ENCODE results near the gene HOXA2. TPM values are rescaled to one million over a fixed set of nuclear protein-coding genes. Genes with fewer than 3 reads are reported as not detected.
A peak's percentile ranks its signal among the peaks of the same experiment; 100 is the strongest.

HOXA2 gene
- total and polyA plus RNA-seq, 2 of the 13 experiments (the other 11 are each of a cell fraction or from before 2014, with no cell fraction given): 0.22 to 0.29 TPM

DNA sequence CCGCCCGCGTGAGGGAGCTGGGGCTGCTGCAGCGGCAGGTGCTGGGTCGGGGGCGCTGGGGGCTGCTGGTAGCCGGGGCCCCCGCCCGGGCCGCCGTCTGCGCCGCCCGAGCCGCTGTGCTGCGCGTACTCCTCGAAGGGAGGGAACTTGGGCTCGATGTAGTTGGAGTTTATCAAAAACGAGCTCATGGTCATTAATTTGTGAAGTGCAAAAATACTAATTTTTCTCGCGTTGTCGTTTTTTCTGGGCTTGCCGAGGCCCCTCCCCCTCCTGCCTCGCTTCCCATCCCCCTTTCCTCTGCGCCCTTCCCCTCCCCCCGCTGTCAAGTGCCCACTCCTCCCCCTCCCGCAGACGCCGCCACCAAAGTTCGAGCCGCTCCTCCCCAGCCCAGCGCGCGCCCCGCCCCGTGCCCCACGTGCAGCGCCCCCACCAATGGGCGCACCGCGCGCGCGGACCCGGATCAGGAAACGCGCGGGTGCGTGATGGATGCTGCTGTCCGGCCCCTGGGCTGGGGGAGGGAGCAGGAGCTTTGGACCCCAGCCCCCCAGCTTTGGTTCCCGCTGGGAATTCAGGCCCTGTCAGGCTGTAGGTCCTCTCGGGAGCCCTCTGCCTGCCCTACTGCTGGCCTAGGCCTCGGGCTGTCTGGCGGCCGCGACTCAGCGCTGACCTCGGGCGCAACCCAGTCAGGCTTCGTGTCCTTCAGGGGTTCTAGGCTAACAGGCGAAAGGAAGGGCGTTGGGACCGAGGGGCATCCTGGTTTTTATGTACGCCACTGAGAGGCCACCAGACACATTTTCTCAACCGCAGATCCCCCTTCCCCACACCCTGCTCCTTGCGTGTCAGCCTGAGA is 28.3 kb upstream of the HOXA2 start, which contains the start of gene HOXA4 (continued):
- TF ChIP-seq ZNF430 (CRISPR knock-in tag; IDR thresholded peaks at IDR 0.05) (peak; percentile 71; the same call in 1 of the 2 replicates), NR2F6 (IDR thresholded peaks at IDR 0.05) (no peak), NR2F6 (CRISPR knock-in tag; IDR thresholded peaks at IDR 0.05) (no peak), SRY (CRISPR knock-in tag; IDR thresholded peaks at IDR 0.05) (peak; percentile 34; the same call in 1 of the 2 replicates)
- TF ChIP-seq, protein P1, sequence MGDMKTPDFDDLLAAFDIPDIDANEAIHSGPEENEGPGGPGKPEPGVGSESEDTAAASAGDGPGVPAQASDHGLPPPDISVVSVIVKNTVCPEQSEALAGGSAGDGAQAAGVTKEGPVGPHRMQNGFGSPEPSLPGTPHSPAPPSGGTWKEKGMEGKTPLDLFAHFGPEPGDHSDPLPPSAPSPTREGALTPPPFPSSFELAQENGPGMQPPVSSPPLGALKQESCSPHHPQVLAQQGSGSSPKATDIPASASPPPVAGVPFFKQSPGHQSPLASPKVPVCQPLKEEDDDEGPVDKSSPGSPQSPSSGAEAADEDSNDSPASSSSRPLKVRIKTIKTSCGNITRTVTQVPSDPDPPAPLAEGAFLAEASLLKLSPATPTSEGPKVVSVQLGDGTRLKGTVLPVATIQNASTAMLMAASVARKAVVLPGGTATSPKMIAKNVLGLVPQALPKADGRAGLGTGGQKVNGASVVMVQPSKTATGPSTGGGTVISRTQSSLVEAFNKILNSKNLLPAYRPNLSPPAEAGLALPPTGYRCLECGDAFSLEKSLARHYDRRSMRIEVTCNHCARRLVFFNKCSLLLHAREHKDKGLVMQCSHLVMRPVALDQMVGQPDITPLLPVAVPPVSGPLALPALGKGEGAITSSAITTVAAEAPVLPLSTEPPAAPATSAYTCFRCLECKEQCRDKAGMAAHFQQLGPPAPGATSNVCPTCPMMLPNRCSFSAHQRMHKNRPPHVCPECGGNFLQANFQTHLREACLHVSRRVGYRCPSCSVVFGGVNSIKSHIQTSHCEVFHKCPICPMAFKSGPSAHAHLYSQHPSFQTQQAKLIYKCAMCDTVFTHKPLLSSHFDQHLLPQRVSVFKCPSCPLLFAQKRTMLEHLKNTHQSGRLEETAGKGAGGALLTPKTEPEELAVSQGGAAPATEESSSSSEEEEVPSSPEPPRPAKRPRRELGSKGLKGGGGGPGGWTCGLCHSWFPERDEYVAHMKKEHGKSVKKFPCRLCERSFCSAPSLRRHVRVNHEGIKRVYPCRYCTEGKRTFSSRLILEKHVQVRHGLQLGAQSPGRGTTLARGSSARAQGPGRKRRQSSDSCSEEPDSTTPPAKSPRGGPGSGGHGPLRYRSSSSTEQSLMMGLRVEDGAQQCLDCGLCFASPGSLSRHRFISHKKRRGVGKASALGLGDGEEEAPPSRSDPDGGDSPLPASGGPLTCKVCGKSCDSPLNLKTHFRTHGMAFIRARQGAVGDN (CRISPR knock-in tag; IDR thresholded peaks at IDR 0.05): peak; percentile 95

DNA sequence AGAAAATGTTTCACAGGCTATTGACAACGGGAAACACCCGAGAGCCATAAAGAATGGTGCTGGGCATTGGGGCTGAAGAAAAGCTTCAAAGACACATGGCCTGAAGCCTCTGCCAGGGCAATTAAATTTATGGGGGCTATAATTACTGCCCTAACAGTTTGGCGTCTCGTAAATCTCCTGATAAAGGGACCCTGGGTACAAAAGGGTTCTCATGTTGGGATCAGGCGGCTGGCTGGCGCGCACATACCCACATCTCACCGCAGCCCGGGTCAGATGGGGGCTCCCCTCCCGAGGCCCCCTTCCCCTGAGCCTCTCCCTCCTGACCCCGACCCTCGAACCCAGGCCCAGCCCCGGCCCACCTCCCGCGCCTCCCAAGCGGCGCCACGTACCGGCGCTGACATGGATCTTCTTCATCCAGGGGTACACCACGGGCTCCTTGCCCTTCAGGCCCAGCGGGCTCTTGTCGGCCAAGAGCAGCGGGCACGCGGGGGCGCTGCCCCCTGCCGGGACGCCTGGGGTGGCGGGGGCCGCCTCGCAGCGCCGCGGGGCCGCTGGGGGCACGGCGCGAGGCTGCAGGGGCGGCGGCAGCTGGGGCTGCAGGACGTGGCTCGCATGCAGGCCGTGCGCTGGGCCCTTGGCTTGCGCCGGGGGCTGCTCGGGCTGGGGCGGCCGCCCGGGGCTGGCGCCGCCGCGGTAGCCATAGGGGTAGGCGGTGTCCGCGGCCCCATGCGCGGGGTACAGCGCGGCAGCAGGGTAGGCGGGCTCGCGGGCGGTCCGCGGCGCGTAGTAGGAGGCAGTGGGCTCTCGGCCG is 27.5 kb upstream of the HOXA2 start:
- Histone ChIP-seq H3K27ac (ENCODE audit: extremely low read length, insufficient read depth, low read length) (peak overlapping the region; percentile 73), H3K27me3 (ENCODE audit: control insufficient read depth in 1 of 2, insufficient read depth in 2 of 2, low read length in 2 of 2) (no peaks in the 10 kb centered on the region), H3K4me3 (replicated peaks in 1 of 3; ENCODE audit: insufficient read depth in 1 of 3, low read depth in 2 of 3, low read length in 3 of 3) (peak overlapping the region; percentile 62 to 88 (median 69)), H3K9ac (ENCODE audit: insufficient read depth, low read depth, low read length) (peak overlapping the region; percentile 81), H3K4me2 (ENCODE audit: low read depth, low read length) (peak overlapping the region; percentile 75), H3K9me3 (ENCODE audit: low read length) (no peaks in the 10 kb centered on the region), H3K4me1 (ENCODE audit: insufficient read depth, low read length) (peaks cover 90% of the 10 kb centered on the region), H2AFZ (ENCODE audit: low read length) (no peak overlapping the region), H4K20me1 (ENCODE audit: insufficient read depth, low read length) (no peaks in the 10 kb centered on the region), H3K79me2 (ENCODE audit: insufficient read depth, low read length) (no peaks in the 10 kb centered on the region), H3K36me3 (replicated peaks in 1 of 2; ENCODE audit: control insufficient read depth in 1 of 2, insufficient read depth in 2 of 2, low read length in 2 of 2) (peaks cover 0 to 3% of the 10 kb centered on the region in 2 experiments; a peak in 1 of 5 replicates)
- ChIA-PET POLR2A (interaction anchor here (0.9 to 5.0 kb wide), 10 partner anchors 9 to 441 kb away, joined by 3 to 118 read pairs (median 4); partner anchors contain the start of genes HOXA5 and SKAP2), CTCF (ENCODE audit: low intra/inter-chr PET ratio, low total read pairs) (interaction anchor here (1.3 kb wide), 1 partner anchor 443 kb away, joined by 3 read pairs; no protein-coding TSS in a partner anchor)
- intact Hi-C loops (cut with micrococcal nuclease; ENCODE audit: unreplicated experiment): loop anchor here (1.0 to 5.0 kb wide), 2 partner anchors 8 to 163 kb away; no protein-coding TSS in a partner anchor
- BruUV-seq (replicated peaks): no TSS peak
- no peak for FAIRE-seq
- 6% methylated on average over 18 of the region's 72 CpGs for WGBS (ENCODE audit: low lambda C conversion rate)
- in situ Hi-C loops (cut with HindIII; ENCODE audit: extremely low pct_ligation_motif_present, low pct_unique_long_range_greater_than_20kb): no loop called here
- peak; percentile 35 for DNase-seq (ENCODE audit: low spot score)
- peak; percentile 68 for ATAC-seq
- peak; percentile 16; the same call in 1 of the 2 replicates for TF ChIP-seq SALL2 (CRISPR knock-in tag; IDR thresholded peaks at IDR 0.05)
- peak; percentile 40 for TF ChIP-seq STAG1 (CRISPR knock-in tag; IDR thresholded peaks at IDR 0.05)
- TF ChIP-seq TMF1 (CRISPR knock-in tag; IDR thresholded peaks at IDR 0.05; ENCODE audit: low read depth): peak; percentile 22; the same call in 1 of the 2 replicates
- TF ChIP-seq, protein P2, sequence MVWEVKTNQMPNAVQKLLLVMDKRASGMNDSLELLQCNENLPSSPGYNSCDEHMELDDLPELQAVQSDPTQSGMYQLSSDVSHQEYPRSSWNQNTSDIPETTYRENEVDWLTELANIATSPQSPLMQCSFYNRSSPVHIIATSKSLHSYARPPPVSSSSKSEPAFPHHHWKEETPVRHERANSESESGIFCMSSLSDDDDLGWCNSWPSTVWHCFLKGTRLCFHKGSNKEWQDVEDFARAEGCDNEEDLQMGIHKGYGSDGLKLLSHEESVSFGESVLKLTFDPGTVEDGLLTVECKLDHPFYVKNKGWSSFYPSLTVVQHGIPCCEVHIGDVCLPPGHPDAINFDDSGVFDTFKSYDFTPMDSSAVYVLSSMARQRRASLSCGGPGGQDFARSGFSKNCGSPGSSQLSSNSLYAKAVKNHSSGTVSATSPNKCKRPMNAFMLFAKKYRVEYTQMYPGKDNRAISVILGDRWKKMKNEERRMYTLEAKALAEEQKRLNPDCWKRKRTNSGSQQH (CRISPR knock-in tag; IDR thresholded peaks at IDR 0.05; ENCODE audit: low read depth): no peak
- TF ChIP-seq ZBTB38 (CRISPR knock-in tag; IDR thresholded peaks at IDR 0.05): peak; percentile 38; the same call in 1 of the 2 replicates
- 0 out of 2 replicates have a peak, but pooled peaks have one; percentile 28 for TF ChIP-seq ZNF768 (CRISPR knock-in tag; IDR thresholded peaks at IDR 0.05)
- TF ChIP-seq ZNF605 (CRISPR knock-in tag; IDR thresholded peaks at IDR 0.05): 0 out of 2 replicates have a peak, but pooled peaks have one; percentile 5
- 0 out of 2 replicates have a peak, but pooled peaks have one; percentile 54 for TF ChIP-seq RAD21 (CRISPR knock-in tag; IDR thresholded peaks at IDR 0.05)
- 0 out of 2 replicates have a peak, but pooled peaks have one; percentile 1 for TF ChIP-seq ZSCAN25 (CRISPR knock-in tag; IDR thresholded peaks at IDR 0.05)
- 0 out of 2 replicates have a peak, but pooled peaks have one; percentile 53 for TF ChIP-seq MAZ (IDR thresholded peaks at IDR 0.05; ENCODE audit: borderline replicate concordance, low read depth, low read length)
- no peak; the same call in none of the 2 replicates for TF ChIP-seq MAZ (CRISPR knock-in tag; IDR thresholded peaks at IDR 0.05; ENCODE audit: low read depth)

All from HepG2 (cell line).